Bronchial epithelial cell (primary cell): Measurements from ENCODE around the gene SLC46A1. TPM values are rescaled to one million over a fixed set of nuclear protein-coding genes. Genes with fewer than 3 reads are reported as not detected.
A peak's percentile ranks its signal among the peaks of the same experiment; 100 is the strongest.
"Not testable (repeated sequence)": the region's sequence is repeated elsewhere in the genome, so short reads cannot be mapped to it uniquely, and the experiment has no call there.

Experiments
- DNase-seq: peaks from one replicate; pipeline ENCODE4 v3.0.0-alpha.2; 2010; ENCODE audit warnings: low read depth
- FAIRE-seq: peaks from 2 replicates; lab custom pipeline; 2011; peaks lifted over from hg19 to GRCh38; lab: Jason Lieb, UNC
- H3K27me3 ChIP-seq: 2 replicates; pipeline ENCODE4 v1.5.1; 2011; ENCODE audit warnings: low read length; ENCODE audit not compliant: control insufficient read depth, insufficient read depth
- H3K36me3 ChIP-seq: 2 replicates; pipeline ENCODE4 v1.5.1; 2011; ENCODE audit warnings: low read length; ENCODE audit not compliant: control insufficient read depth, insufficient read depth
- H3K4me3 ChIP-seq: 2 replicates; pipeline ENCODE4 v1.5.1; 2011; ENCODE audit warnings: mild to moderate bottlenecking, low read depth, low read length, control low read depth
- total RNA-seq: library from RNA; depleted of rRNA; stranded (reverse); fragments of >200 nt; gene quantifications from 2 replicates; pipeline ENCODE4 v1.2.1, GENCODE V29; 2014
- TF ChIP-seq, protein P1 (sequence below): IDR thresholded peaks from 2 replicates; pipeline ENCODE4 v1.5.1; 2011; ENCODE audit warnings: mild to moderate bottlenecking, moderate library complexity, low read length, control low read depth, inconsistent platforms; ENCODE audit not compliant: insufficient read depth, severe bottlenecking

SLC46A1 gene
- total RNA-seq, 1 donor from 2014 or later: 5.0 TPM

DNA sequence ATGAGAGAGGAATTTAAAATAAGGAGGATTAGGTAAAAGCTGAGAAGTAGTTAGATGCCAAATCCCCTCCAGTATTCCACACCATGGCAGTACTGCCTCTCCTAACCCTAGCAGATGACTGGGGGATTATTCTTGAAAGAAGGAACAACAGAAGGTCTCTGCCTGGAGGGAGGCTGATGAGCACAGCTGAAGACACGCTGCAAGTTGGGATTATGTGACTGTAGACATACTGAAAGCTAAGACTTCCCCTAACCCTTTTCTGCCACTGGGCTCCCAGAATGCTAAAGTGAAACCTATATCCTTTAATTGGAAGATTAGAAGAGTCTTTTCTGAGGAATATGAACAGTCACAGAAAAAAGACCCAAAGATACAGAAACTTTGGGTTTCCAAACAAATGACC, 27.7 kb upstream of the SLC46A1 start:
- Histone ChIP-seq H3K4me3 (no peak overlapping the region), H3K36me3 (no peaks in the 10 kb centered on the region), H3K27me3 (peaks cover 2% of the 10 kb centered on the region)
- TF ChIP-seq, protein P1, sequence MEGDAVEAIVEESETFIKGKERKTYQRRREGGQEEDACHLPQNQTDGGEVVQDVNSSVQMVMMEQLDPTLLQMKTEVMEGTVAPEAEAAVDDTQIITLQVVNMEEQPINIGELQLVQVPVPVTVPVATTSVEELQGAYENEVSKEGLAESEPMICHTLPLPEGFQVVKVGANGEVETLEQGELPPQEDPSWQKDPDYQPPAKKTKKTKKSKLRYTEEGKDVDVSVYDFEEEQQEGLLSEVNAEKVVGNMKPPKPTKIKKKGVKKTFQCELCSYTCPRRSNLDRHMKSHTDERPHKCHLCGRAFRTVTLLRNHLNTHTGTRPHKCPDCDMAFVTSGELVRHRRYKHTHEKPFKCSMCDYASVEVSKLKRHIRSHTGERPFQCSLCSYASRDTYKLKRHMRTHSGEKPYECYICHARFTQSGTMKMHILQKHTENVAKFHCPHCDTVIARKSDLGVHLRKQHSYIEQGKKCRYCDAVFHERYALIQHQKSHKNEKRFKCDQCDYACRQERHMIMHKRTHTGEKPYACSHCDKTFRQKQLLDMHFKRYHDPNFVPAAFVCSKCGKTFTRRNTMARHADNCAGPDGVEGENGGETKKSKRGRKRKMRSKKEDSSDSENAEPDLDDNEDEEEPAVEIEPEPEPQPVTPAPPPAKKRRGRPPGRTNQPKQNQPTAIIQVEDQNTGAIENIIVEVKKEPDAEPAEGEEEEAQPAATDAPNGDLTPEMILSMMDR: no peak
- DNase-seq (no peak), FAIRE-seq (no peak)

DNA sequence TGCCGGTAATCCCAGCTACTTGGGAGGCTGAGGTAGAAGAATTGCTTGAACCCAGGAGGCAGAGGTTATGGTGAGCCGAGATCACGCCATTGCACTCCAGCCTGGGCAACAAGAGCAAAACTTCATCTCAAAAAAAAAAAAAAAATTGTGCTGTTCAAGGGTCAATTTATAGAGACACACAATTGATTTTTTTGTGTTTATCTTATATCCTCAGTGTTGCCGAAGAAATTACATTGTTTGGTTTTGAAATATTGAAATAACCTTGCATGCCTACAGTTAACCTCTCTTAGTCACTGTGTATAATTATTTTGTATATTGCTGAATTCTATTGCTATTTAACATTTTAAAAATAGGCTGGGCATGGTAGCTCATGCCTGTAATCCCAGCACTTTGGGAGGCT, 22.0 kb upstream of the SLC46A1 start:
- not testable (repeated sequence) for FAIRE-seq, DNase-seq, H3K4me3 ChIP-seq, H3K27me3 ChIP-seq, H3K36me3 ChIP-seq

DNA sequence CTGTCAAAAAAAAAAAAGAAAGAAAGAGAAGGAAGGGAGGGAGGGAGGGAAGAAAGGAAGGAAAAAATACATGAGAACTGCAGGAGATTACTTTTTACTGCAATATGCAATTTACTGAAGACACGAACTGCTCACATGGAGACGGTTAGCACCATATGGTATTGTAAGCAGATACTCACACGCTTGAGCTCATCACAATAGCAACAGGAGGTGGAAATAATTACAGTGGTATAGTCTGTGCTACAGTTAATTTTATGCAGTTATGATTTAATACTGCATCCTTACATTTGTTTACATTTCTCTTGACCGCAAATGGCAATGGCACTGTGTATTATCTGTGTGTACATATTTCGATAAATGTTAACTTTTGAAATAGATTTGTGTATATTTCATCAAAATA, 21.4 kb upstream of the SLC46A1 start:
- DNase-seq: no peak
- Histone ChIP-seq H3K4me3 (no peak overlapping the region), H3K27me3 (no peaks in the 10 kb centered on the region), H3K36me3 (no peaks in the 10 kb centered on the region)
- no peak for FAIRE-seq
- TF ChIP-seq, protein P1: no peak

DNA sequence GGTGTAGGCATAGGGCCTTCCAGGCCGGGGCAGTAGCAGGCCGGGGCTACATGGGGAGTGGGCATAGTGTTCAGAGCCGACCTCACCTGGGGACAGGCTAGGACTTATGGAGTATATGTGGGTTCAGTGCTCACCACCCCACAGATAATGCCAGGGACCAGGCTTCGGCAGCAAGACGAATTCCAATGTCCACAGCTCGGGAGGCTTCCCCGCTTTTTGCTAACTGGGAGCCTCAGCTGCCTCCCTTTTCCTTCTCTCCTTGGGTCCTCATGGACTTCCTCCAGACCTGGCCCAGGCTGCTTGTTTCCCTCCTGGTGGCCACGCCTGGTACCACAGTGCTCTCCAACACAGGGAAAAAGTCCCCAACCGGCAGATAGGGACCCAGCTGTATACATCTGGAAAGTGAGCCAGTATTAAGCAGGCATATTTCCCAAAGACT, 20.1 kb upstream of the SLC46A1 start:
- no peak for FAIRE-seq
- TF ChIP-seq, protein P1: peak; percentile 51
- H3K36me3 ChIP-seq: no peaks in the 10 kb centered on the region
- no peaks in the 10 kb centered on the region for H3K27me3 ChIP-seq
- H3K4me3 ChIP-seq: no peak overlapping the region
- DNase-seq: no peak

DNA sequence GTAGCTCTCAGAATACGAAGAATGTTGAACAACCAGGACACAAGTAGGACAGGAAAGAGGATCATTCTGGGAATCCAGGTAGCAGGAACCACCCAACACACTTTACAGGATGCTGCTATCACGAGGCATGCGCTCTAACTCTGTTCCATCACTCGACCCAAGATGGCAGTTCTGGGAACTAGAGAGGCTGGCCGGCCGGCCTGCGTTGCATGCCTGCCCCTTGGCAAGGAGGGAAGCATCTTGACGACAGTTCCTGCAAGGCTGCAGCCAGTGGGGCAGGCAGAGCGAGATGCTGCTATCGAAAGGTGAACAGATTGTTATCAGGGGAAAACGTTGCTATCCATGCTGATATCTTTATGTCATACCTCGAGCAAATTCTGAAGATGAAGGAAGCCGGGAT, 19.2 kb upstream of the SLC46A1 start:
- DNase-seq: no peak
- Histone ChIP-seq H3K4me3 (no peak overlapping the region), H3K27me3 (no peaks in the 10 kb centered on the region), H3K36me3 (no peaks in the 10 kb centered on the region)
- TF ChIP-seq, protein P1: no peak
- no peak for FAIRE-seq

DNA sequence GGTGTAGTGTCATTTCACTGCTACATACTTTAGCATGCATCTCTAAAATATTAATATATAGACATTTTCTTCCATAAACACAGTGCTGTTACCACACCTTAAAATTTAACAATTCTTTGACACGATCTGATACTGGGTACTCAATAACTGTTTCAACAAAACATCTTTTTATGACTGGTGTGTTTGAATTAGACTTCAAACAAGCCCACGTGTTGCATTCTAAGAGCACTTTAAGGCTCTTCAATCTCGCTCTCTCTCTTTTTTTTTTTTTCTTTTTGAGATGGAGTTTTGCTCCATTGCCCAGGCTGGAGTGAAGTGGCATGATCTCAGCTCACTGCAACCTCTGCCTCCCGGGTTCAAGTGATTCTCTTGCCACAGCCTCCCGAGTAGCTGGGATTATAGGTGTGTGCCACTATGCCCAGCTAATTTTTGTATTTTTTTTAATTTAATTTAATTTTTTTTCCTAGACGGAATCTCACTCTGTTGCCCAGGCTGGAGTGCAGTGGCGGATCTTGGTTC, 15.8 kb upstream of the SLC46A1 start:
- TF ChIP-seq, protein P1: no peak

More for the DNA sequence above, 15.8 kb upstream of the SLC46A1 start:
- Histone ChIP-seq H3K4me3 (no peak overlapping the region), H3K36me3 (no peaks in the 10 kb centered on the region), H3K27me3 (no peaks in the 10 kb centered on the region)
- DNase-seq (no peak), FAIRE-seq (no peak)
